ENCODE measurements around the gene TMPRSS13.

TMPRSS13 gene

DNA sequence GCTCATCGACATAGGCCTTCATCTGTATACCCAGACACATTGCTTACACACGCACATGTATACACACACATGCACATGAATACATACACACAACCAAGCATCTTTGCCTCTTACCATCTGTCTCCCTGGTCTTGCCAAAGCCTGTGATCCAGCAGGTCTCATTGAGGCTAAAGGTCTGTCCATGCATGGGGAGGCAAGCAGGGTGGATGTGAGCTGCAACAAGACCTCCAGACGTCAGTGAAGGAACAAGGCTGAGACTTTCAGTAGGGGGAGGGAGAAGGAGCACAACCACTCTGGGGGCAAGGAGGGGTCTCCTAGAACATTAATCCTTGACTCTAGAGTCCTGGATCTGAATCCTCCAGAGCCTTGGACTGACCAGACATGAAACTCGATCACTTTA lies 23.7 kb downstream of the TMPRSS13 start:
- TF ChIP-seq, protein P1, sequence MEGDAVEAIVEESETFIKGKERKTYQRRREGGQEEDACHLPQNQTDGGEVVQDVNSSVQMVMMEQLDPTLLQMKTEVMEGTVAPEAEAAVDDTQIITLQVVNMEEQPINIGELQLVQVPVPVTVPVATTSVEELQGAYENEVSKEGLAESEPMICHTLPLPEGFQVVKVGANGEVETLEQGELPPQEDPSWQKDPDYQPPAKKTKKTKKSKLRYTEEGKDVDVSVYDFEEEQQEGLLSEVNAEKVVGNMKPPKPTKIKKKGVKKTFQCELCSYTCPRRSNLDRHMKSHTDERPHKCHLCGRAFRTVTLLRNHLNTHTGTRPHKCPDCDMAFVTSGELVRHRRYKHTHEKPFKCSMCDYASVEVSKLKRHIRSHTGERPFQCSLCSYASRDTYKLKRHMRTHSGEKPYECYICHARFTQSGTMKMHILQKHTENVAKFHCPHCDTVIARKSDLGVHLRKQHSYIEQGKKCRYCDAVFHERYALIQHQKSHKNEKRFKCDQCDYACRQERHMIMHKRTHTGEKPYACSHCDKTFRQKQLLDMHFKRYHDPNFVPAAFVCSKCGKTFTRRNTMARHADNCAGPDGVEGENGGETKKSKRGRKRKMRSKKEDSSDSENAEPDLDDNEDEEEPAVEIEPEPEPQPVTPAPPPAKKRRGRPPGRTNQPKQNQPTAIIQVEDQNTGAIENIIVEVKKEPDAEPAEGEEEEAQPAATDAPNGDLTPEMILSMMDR (IDR thresholded peaks at IDR 0.05; ENCODE audit: low read depth, low read length, missing control alignments): no peak
- DNase-seq (ENCODE audit: low read depth): no peak
- in situ Hi-C loops (cut with HindIII; ENCODE audit: low sequenced_read_pairs): no loop called here
- H3K4me3 ChIP-seq (ENCODE audit: low read depth, low read length): no peak overlapping the region

DNA sequence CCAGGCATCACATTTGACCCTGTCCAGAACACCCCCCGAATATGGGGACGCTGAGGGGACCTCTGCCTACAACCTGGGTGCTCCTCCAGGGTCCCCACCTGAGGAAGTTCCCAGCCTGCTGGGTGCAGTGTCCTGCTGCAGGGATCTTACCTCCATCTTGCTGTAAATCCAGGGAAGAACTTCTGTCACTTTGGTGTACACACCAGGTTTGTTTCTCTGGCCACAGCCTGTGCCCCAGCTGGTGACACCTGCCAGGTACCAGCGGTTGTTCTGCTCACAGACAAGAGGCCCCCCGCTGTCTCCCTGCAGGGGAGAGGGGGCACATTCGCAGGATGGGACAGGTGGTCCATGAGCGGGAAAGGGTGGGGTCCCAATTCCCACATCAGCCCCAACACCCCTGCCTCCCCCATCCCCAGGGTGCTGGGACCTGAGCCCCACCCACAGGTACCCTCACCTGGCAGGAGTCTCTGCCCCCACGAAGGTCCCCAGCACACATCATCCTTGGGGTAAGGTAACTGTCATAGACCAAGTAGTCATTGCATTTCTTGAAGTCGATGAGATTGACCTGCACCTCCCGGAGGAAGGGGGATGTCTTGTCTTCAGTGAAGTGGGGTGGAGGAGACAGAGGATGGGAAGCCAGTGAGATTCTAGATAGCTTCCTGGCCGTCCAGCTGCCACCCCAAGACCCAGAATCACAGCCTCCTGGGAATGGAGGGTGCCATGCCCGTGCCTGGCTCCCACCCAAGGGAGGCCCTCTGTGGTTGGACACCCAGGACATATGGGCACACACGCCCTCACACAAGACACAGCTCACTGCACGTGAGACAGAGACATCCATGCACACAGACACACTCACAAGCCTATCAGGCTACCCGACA lies 25.5 kb downstream of the TMPRSS13 start:
- TF ChIP-seq, protein P1 (IDR thresholded peaks at IDR 0.05; ENCODE audit: low read depth, low read length, missing control alignments): no peak
- no peak for DNase-seq (ENCODE audit: low read depth)
- in situ Hi-C loops (cut with HindIII; ENCODE audit: low sequenced_read_pairs): no loop called here
- no peak overlapping the region for H3K4me3 ChIP-seq (ENCODE audit: low read depth, low read length)

- TF ChIP-seq, protein P1 (IDR thresholded peaks at IDR 0.05; ENCODE audit: low read depth, low read length, missing control alignments): no peak
- no peak for DNase-seq (ENCODE audit: low read depth)
- H3K4me3 ChIP-seq (ENCODE audit: low read depth, low read length): no peak overlapping the region
- in situ Hi-C loops (cut with HindIII; ENCODE audit: low sequenced_read_pairs): no loop called here
Observed at GRCh38 chr11:117902001-117902845, 27.0 kb downstream of the TMPRSS13 start.

DNA sequence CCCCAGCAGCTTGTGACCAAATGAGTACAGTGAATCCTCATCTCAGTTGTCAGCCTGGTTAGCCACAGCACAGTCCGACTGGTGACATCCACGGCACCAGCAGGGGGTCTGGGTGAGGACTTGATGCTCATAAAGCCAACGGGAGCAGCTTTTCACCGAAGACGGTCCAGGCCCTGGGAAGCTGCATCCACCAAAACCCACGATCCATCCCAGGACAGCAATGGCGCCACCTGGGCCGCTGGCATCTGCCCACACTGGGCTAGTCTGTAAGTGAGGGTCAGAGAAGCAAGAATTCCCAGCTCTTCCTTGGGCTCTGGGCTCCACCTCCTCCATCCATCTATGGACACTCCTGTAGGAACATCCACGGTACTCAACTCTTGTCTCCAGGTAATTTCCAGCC lies 27.6 kb downstream of the TMPRSS13 start:
- in situ Hi-C loops (cut with HindIII; ENCODE audit: low sequenced_read_pairs): no loop called here
- H3K4me3 ChIP-seq (ENCODE audit: low read depth, low read length): no peak overlapping the region
- TF ChIP-seq, protein P1 (IDR thresholded peaks at IDR 0.05; ENCODE audit: low read depth, low read length, missing control alignments): no peak
- no peak for DNase-seq (ENCODE audit: low read depth)

GRCh38 chr11:117900720-117901440 lies 28.3 kb downstream of the TMPRSS13 start:
- no peak for DNase-seq (ENCODE audit: low read depth)
- TF ChIP-seq, protein P1 (IDR thresholded peaks at IDR 0.05; ENCODE audit: low read depth, low read length, missing control alignments): no peak
- in situ Hi-C loops (cut with HindIII; ENCODE audit: low sequenced_read_pairs): no loop called here
- no peak overlapping the region for H3K4me3 ChIP-seq (ENCODE audit: low read depth, low read length)

DNA sequence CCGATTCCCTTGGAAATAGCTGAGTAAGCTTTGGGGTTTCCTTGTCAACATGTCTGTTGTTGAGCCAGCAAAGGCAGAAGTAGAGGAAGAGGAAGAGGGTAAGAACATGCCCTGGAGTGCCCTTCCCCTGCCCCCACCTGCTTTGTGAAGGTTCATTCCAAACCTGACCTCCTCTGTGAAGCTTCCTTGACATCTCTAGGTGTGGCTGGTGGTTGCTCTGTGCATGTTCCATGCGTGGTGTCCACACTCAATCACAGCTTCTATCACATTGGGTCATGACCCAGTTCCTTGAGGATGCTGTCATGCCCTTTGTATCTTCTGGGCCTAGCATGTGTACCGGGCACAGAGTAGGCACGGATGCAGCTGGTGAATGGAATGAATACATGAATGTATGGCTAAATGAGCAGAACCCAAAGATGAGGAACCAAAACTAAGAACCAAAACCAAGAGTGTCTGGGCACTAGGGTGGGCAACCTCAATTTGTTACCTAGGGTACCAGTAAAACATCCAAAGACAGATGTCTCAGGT lies 29.0 kb downstream of the TMPRSS13 start:
- TF ChIP-seq, protein P1 (IDR thresholded peaks at IDR 0.05; ENCODE audit: low read depth, low read length, missing control alignments): no peak
- no peak overlapping the region for H3K4me3 ChIP-seq (ENCODE audit: low read depth, low read length)
- no peak for DNase-seq (ENCODE audit: low read depth)
- in situ Hi-C loops (cut with HindIII; ENCODE audit: low sequenced_read_pairs): no loop called here
